B cell (primary cell): Measurements from ENCODE around the gene VASN. TPM values are rescaled to one million over a fixed set of nuclear protein-coding genes. Genes with fewer than 3 reads are reported as not detected.
A peak's percentile ranks its signal among the peaks of the same experiment; 100 is the strongest.

Experiments
- ATAC-seq: fragments of 200-7000 bp; cut with Tn5 transposase; one replicate; pipeline ENCODE4 v1.10.0; 2021; ENCODE audit warnings: low read depth, mild to moderate bottlenecking, moderate number of reproducible peaks, moderate library complexity
- CTCF ChIA-PET: fragments of 350-600 bp; sonication (Branson Sonifier 250); formaldehyde crosslinking; loops from one replicate; lab custom pipeline; 2021; ENCODE audit warnings: antibody characterized with exemption, inconsistent platforms; lab: Charles Lee
- POLR2A ChIA-PET: fragments of 350-600 bp; sonication (Branson Sonifier 250); formaldehyde crosslinking; loops from one replicate; lab custom pipeline; 2021; ENCODE audit warnings: antibody characterized with exemption; lab: Charles Lee
- DNase-seq: peaks from one replicate; pipeline ENCODE4 v3.0.0; 2013
- H2AFZ ChIP-seq: 2 replicates; pipeline ENCODE4 v1.6.1; 2012; ENCODE audit warnings: mild to moderate bottlenecking, low read depth, low read length; ENCODE audit not compliant: insufficient read depth, poor library complexity, severe bottlenecking
- H3K27ac ChIP-seq, 2 donors: 1 replicate in 1 of 2; 2 replicates in 1 of 2; pipeline ENCODE4 v1.5.1; 2012 to 2013; ENCODE audit warnings: low read length in 2 of 2, mild to moderate bottlenecking in 2 of 2, moderate library complexity in 1 of 2
- H3K27me3 ChIP-seq, 4 experiments: fragments of 200-600 bp in 1 of 4; sonication (generic) in 1 of 4; replicated peaks in 1 of 4; 1 replicate in 2 of 4; 2 replicates in 2 of 4; pipeline versions ENCODE4 v1.6.1 to v1.7.0; 2013 to 2016; ENCODE audit warnings: low read length in 3 of 4, mild to moderate bottlenecking in 2 of 4, mixed read lengths in 1 of 4, moderate library complexity in 1 of 4; ENCODE audit not compliant: insufficient read depth in 4 of 4, control insufficient read depth in 3 of 4; ENCODE audit errors: control extremely low read depth in 1 of 4
- H3K36me3 ChIP-seq, 2 experiments: replicated peaks in 1 of 2; 1 replicate in 1 of 2; 2 replicates in 1 of 2; pipeline versions ENCODE4 v1.6.1 to v1.7.1; 2013; ENCODE audit warnings: low read length in 1 of 2; ENCODE audit not compliant: insufficient read depth in 2 of 2, control insufficient read depth in 1 of 2; ENCODE audit errors: control extremely low read depth in 1 of 2, extremely low read depth in 1 of 2
- H3K4me1 ChIP-seq, 2 donors: fragments of 200-600 bp in 1 of 2; sonication (generic) in 1 of 2; 1 replicate in 1 of 2; 2 replicates in 1 of 2; pipeline versions ENCODE4 v1.5.1 to v1.6.1; 2013 to 2017; ENCODE audit warnings: low read length in 2 of 2; ENCODE audit not compliant: control insufficient read depth in 2 of 2, insufficient read depth in 2 of 2
- H3K4me2 ChIP-seq: replicated peaks from 2 replicates; pipeline ENCODE3; 2012; ENCODE audit warnings: mild to moderate bottlenecking, low read depth, low read length; ENCODE audit not compliant: poor library complexity, severe bottlenecking
- H3K4me3 ChIP-seq, 5 experiments: fragments of 200-600 bp in 1 of 5; sonication (generic) in 1 of 5; 1 replicate in 3 of 5; 2 replicates in 2 of 5; pipeline versions ENCODE4 v1.5.1 to v1.7.0; 2011 to 2016; ENCODE audit warnings: low read length in 4 of 5, mild to moderate bottlenecking in 4 of 5, low read depth in 2 of 5, control low read depth in 1 of 5, moderate library complexity in 1 of 5; ENCODE audit not compliant: insufficient read depth in 1 of 5; ENCODE audit errors: control extremely low read depth in 1 of 5, extremely low read depth in 1 of 5
- H3K79me2 ChIP-seq: fragments of 200-600 bp; sonication (generic); one replicate; pipeline ENCODE4 v1.6.0; 2016; ENCODE audit warnings: low read length; ENCODE audit not compliant: control insufficient read depth, insufficient read depth
- H3K9ac ChIP-seq: fragments of 200-600 bp; sonication (generic); 2 replicates; pipeline ENCODE4 v1.6.1; 2017; ENCODE audit warnings: mild to moderate bottlenecking, low read length, moderate library complexity
- H3K9me3 ChIP-seq, 3 donors: one replicate each; pipeline versions ENCODE4 v1.6.1 to v1.7.1; 2013; ENCODE audit warnings: low read length in 2 of 3; ENCODE audit not compliant: control insufficient read depth in 2 of 3, insufficient read depth in 1 of 3; ENCODE audit errors: control extremely low read depth in 1 of 3
- H4K20me1 ChIP-seq: 2 replicates; pipeline ENCODE4 v1.6.0; 2012; ENCODE audit warnings: mild to moderate bottlenecking, low read length; ENCODE audit not compliant: insufficient read depth, control insufficient read depth, poor library complexity, severe bottlenecking
- H3K27ac Mint-ChIP-seq: one replicate; pipeline ENCODE4 v1.8.0; 2021; ENCODE audit warnings: mixed read lengths
- H3K27me3 Mint-ChIP-seq: one replicate; pipeline ENCODE4 v1.8.0; 2021; ENCODE audit warnings: mixed read lengths
- H3K4me1 Mint-ChIP-seq: one replicate; pipeline ENCODE4 v1.8.0; 2021; ENCODE audit warnings: mixed read lengths
- H3K4me3 Mint-ChIP-seq: one replicate; pipeline ENCODE4 v1.8.0; 2021; ENCODE audit warnings: mixed read lengths
- H3K9me3 Mint-ChIP-seq: one replicate; pipeline ENCODE4 v1.8.0; 2022; ENCODE audit warnings: mixed read lengths; ENCODE audit not compliant: insufficient read depth
- EZH2 ChIP-seq: IDR thresholded peaks from 2 replicates; pipeline ENCODE4 v1.6.1; 2012; ENCODE audit warnings: borderline replicate concordance, low read depth, mild to moderate bottlenecking, moderate library complexity, low read length; ENCODE audit not compliant: insufficient read depth, poor library complexity, severe bottlenecking
- WGBS: methylation state at CpG from one replicate; pipeline ENCODE4 v1.1.5; 2013; ENCODE audit warnings: missing lambda C conversion rate; ENCODE audit not compliant: insufficient coverage; 5-methylcytosine and 5-hydroxymethylcytosine counted together
- intact Hi-C: fragments of 100-400 bp; cut with micrococcal nuclease; formaldehyde crosslinking; loops from one replicate; pipeline ENCODE4 v1.10.0; 2022
- polyA plus RNA-seq: library from polyadenylated mRNA; depleted of rRNA; stranded (reverse); fragments of >200 nt; gene quantifications from 2 replicates; pipeline ENCODE4 v1.2.3, GENCODE V29; 2012
- total RNA-seq, 2 donors: library from RNA; stranded (reverse); fragments of 120-200 nt in 1 of 2; gene quantifications; 1 replicate in 1 of 2; 2 replicates in 1 of 2; pipeline versions ENCODE4 v1.2.3 to v1.2.4, GENCODE V29; 2013 to 2022
- TF ChIP-seq, protein P1 (sequence below): fragments of 200-600 bp; IDR thresholded peaks from one replicate; pipeline ENCODE4 v1.8.0; 2022; ENCODE audit warnings: antibody characterized with exemption, mild to moderate bottlenecking

VASN gene
- total and polyA plus RNA-seq, 2 donors (not counting 1 experiment from before 2014, with no cell fraction given): 0.57 to 0.76 TPM

DNA sequence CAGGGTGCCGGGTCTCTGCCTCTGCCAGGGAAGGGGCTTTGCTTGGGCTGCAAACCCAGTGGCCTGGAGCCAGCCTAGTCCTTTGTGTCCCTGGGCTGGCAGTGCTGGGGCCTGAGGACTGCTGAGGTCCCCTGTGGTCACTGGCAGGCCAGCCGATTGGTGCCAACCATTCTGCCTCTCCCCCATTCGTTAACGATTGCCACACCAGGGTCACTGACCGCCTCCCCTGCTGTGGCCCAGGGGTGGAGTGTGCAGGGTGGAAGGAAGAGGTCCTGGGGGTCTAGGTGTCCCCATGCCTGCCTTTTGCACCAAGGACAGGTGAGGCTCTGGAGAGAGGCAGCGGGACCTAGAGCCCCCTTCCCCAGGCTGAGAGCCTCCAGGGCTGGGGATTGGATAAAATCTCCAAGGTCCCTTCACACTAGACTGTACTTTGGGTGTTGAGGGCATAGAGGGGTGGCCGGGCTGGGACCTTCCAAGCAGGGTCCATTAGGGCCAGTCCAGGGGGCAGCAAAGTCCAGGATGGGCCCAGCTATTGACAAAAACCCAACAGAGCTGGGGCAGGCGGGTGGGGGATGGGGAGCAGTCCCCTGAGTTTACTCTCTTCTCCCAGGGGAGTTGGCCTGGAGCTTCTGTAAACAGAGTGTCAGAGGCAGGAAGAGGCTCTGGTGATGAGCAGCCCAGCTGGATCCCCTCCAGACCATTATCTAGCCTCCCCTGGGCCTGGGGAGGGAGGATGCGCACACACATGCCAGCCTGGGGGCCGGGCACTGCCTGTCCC lies 1.1 kb downstream of the VASN start:
- no peak for TF ChIP-seq EZH2
- TF ChIP-seq, protein P1, sequence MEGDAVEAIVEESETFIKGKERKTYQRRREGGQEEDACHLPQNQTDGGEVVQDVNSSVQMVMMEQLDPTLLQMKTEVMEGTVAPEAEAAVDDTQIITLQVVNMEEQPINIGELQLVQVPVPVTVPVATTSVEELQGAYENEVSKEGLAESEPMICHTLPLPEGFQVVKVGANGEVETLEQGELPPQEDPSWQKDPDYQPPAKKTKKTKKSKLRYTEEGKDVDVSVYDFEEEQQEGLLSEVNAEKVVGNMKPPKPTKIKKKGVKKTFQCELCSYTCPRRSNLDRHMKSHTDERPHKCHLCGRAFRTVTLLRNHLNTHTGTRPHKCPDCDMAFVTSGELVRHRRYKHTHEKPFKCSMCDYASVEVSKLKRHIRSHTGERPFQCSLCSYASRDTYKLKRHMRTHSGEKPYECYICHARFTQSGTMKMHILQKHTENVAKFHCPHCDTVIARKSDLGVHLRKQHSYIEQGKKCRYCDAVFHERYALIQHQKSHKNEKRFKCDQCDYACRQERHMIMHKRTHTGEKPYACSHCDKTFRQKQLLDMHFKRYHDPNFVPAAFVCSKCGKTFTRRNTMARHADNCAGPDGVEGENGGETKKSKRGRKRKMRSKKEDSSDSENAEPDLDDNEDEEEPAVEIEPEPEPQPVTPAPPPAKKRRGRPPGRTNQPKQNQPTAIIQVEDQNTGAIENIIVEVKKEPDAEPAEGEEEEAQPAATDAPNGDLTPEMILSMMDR: no peak
- H3K9me3 Mint-ChIP-seq: no peaks in the 10 kb centered on the region
- Histone ChIP-seq H3K4me1 (peaks cover 18 to 25% of the 10 kb centered on the region in 2 donors), H3K9ac (peak overlapping the region; percentile 56), H3K36me3 (peaks cover 0 to 3% of the 10 kb centered on the region in 2 experiments), H4K20me1 (peaks cover 93% of the 10 kb centered on the region), H2AFZ (no peak overlapping the region), H3K27ac (no peak overlapping the region), H3K4me2 (peak overlapping the region; percentile 93), H3K79me2 (peaks cover 18% of the 10 kb centered on the region), H3K4me3 (peak overlapping the region in 3 of 5 experiments; percentile 38 to 60 (median 47)), H3K27me3 (no peaks in the 10 kb centered on the region), H3K9me3 (no peaks in the 10 kb centered on the region)
- ChIA-PET CTCF (interaction anchor here (0.7 to 2.4 kb wide), 4 partner anchors 8 to 33 kb away, joined by 3 to 10 read pairs (median 6); no protein-coding TSS in a partner anchor), POLR2A (no interaction called here)
- ATAC-seq: peak; percentile 59
- peak; percentile 61 for DNase-seq
- no peaks in the 10 kb centered on the region for H3K27me3 Mint-ChIP-seq
- H3K27ac Mint-ChIP-seq: peak overlapping the region; percentile 37
- intact Hi-C loops: loop anchor here (5.0 kb wide), 1 partner anchor 255 kb away; the partner anchor contains the start of gene ADCY9
- H3K4me1 Mint-ChIP-seq: peaks cover 24% of the 10 kb centered on the region
- H3K4me3 Mint-ChIP-seq: peak overlapping the region; percentile 84
- 74% methylated on average over 7 of the region's 10 CpGs for WGBS
